ENCODE results near the gene GMDS.

GMDS gene

GRCh38 chr6:1645466-1646185 is 599.8 kb downstream of the GMDS start:
- no peak for DNase-seq (ENCODE audit: low read depth in 2 of 2)

- DNase-seq (ENCODE audit: low read depth in 2 of 2): no peak
Observed at GRCh38 chr6:1644516-1645060, 600.8 kb downstream of the GMDS start.

GRCh38 chr6:1643830-1644445 is 601.5 kb downstream of the GMDS start:
- no peak for DNase-seq (ENCODE audit: low read depth in 2 of 2)

GRCh38 chr6:1643111-1643510 is 602.3 kb downstream of the GMDS start:
- no peak for DNase-seq (ENCODE audit: low read depth in 2 of 2)

- no peak for DNase-seq (ENCODE audit: low read depth in 2 of 2)
Observed at GRCh38 chr6:1641343-1641885, 604.0 kb downstream of the GMDS start.

GRCh38 chr6:1640476-1640875 is 604.9 kb downstream of the GMDS start:
- no peak for DNase-seq (ENCODE audit: low read depth in 2 of 2)

- DNase-seq (ENCODE audit: low read depth in 2 of 2): no peak
Observed at GRCh38 chr6:1639430-1639829, 606.0 kb downstream of the GMDS start.

GRCh38 chr6:1636971-1637871 is 608.2 kb downstream of the GMDS start:
- no peak for DNase-seq (ENCODE audit: low read depth in 2 of 2)

- no peak for DNase-seq (ENCODE audit: low read depth in 2 of 2)
Observed at GRCh38 chr6:1636272-1636825, 609.1 kb downstream of the GMDS start.

- DNase-seq (ENCODE audit: low read depth in 2 of 2): no peak
Observed at GRCh38 chr6:1635305-1636010, 609.9 kb downstream of the GMDS start.

GRCh38 chr6:1634081-1634480 is 611.3 kb downstream of the GMDS start:
- DNase-seq (ENCODE audit: low read depth in 2 of 2): no peak

GRCh38 chr6:1633366-1634021 is 611.9 kb downstream of the GMDS start:
- no peak for DNase-seq (ENCODE audit: low read depth in 2 of 2)

GRCh38 chr6:1631251-1631650 is 614.2 kb downstream of the GMDS start:
- DNase-seq (ENCODE audit: low read depth in 2 of 2): no peak

GRCh38 chr6:1630771-1631217 is 614.6 kb downstream of the GMDS start:
- no peak for DNase-seq (ENCODE audit: low read depth in 2 of 2)

GRCh38 chr6:1630212-1630770 is 615.1 kb downstream of the GMDS start:
- DNase-seq (ENCODE audit: low read depth in 2 of 2): no peak

GRCh38 chr6:1629316-1629715 is 616.1 kb downstream of the GMDS start:
- DNase-seq (ENCODE audit: low read depth in 2 of 2): no peak

- no peak for DNase-seq (ENCODE audit: low read depth in 2 of 2)
Observed at GRCh38 chr6:1627827-1628560, 617.4 kb downstream of the GMDS start.

- DNase-seq (ENCODE audit: low read depth in 2 of 2): no peak
Observed at GRCh38 chr6:1626481-1626880, 618.9 kb downstream of the GMDS start.

- DNase-seq (ENCODE audit: low read depth in 2 of 2): no peak
Observed at GRCh38 chr6:1625794-1626435, 619.5 kb downstream of the GMDS start.
